GM23338 (cell line): ENCODE data around the gene HERC4. TPM values are rescaled to one million over a fixed set of nuclear protein-coding genes. Genes with fewer than 3 reads are reported as not detected.

Source experiments
- ATAC-seq: fragments of 200-7000 bp; cut with Tn5 transposase; 3 replicates; pipeline ENCODE4 v1.9.1; 2020
- DNase-seq: peaks from one replicate; pipeline ENCODE4 v3.0.0-alpha.2; 2015; ENCODE audit warnings: low spot score
- H2AFZ ChIP-seq: fragments of 200-600 bp; sonication (generic); 2 replicates; pipeline ENCODE4 v1.8.0; 2016; ENCODE audit warnings: antibody characterized with exemption, mild to moderate bottlenecking, moderate library complexity
- H3F3A ChIP-seq: fragments of 200-600 bp; sonication (generic); replicated peaks from 2 replicates; pipeline ENCODE4 v1.8.0; 2017; ENCODE audit warnings: antibody characterized with exemption, mixed run types, low read depth
- H3K27ac ChIP-seq: fragments of 200-600 bp; sonication (generic); 2 replicates; pipeline ENCODE4 v1.6.1; 2016; ENCODE audit warnings: low read depth
- H3K27me3 ChIP-seq: fragments of 200-600 bp; sonication (generic); 2 replicates; pipeline ENCODE4 v1.8.0; 2016; ENCODE audit warnings: mild to moderate bottlenecking, mixed run types, moderate library complexity; ENCODE audit not compliant: insufficient read depth
- H3K36me3 ChIP-seq: fragments of 200-600 bp; sonication (generic); 2 replicates; pipeline ENCODE4 v1.8.0; 2016; ENCODE audit warnings: mild to moderate bottlenecking; ENCODE audit not compliant: insufficient read depth
- H3K4me1 ChIP-seq: fragments of 200-600 bp; sonication (generic); 2 replicates; pipeline ENCODE4 v1.8.0; 2016; ENCODE audit warnings: mild to moderate bottlenecking, moderate library complexity; ENCODE audit not compliant: insufficient read depth
- H3K4me2 ChIP-seq: fragments of 200-600 bp; sonication (generic); 2 replicates; pipeline ENCODE4 v1.7.1; 2017; ENCODE audit warnings: mixed run types
- H3K4me3 ChIP-seq: fragments of 200-600 bp; sonication (generic); 2 replicates; pipeline ENCODE4 v1.6.1; 2016; ENCODE audit warnings: mixed run types
- H3K79me2 ChIP-seq: fragments of 200-600 bp; sonication (generic); replicated peaks from 2 replicates; pipeline ENCODE4 v1.8.0; 2017; ENCODE audit warnings: mild to moderate bottlenecking; ENCODE audit not compliant: insufficient read depth
- H3K9me2 ChIP-seq: fragments of 200-600 bp; sonication (generic); 2 replicates; pipeline ENCODE4 v1.8.0; 2017; ENCODE audit not compliant: insufficient read depth
- H4K20me1 ChIP-seq: fragments of 200-600 bp; sonication (generic); replicated peaks from 2 replicates; pipeline ENCODE4 v1.8.0; 2017; ENCODE audit warnings: mild to moderate bottlenecking; ENCODE audit not compliant: insufficient read depth
- H3K27ac Mint-ChIP-seq: 2 replicates; pipeline ENCODE4 v1.8.0; 2020; ENCODE audit warnings: inconsistent platforms, mild to moderate bottlenecking, moderate library complexity, mixed read lengths
- H3K27me3 Mint-ChIP-seq: 3 replicates; pipeline ENCODE4 v1.8.0; 2022; ENCODE audit warnings: low read depth, mild to moderate bottlenecking, moderate library complexity, mixed read lengths, inconsistent platforms; ENCODE audit not compliant: insufficient read depth, poor library complexity
- H3K36me3 Mint-ChIP-seq: 3 replicates; pipeline ENCODE4 v1.8.0; 2021; ENCODE audit warnings: low read depth, mild to moderate bottlenecking, inconsistent platforms, moderate library complexity, mixed read lengths
- H3K4me1 Mint-ChIP-seq: 3 replicates; pipeline ENCODE4 v1.8.0; 2020; ENCODE audit warnings: mild to moderate bottlenecking, inconsistent platforms, mixed read lengths
- H3K4me3 Mint-ChIP-seq: 3 replicates; pipeline ENCODE4 v1.8.0; 2021; ENCODE audit warnings: moderate library complexity, mild to moderate bottlenecking, inconsistent platforms, mixed read lengths
- H3K9me3 Mint-ChIP-seq: 3 replicates; pipeline ENCODE4 v1.8.0; 2020; ENCODE audit warnings: moderate library complexity, mild to moderate bottlenecking, inconsistent platforms, mixed read lengths
- POLR2AphosphoS5 ChIP-seq: IDR thresholded peaks from 2 replicates; pipeline ENCODE4 v1.6.1; 2016; ENCODE audit warnings: antibody characterized with exemption, low read depth
- ZNF331 ChIP-seq: fragments of 250-450 bp; sonication (Bioruptor Pico); IDR thresholded peaks from 2 replicates; pipeline ENCODE4 v1.5.0; 2020; ENCODE audit warnings: low read depth, mild to moderate bottlenecking, moderate library complexity
- polyA plus RNA-seq: library from polyadenylated mRNA; unstranded; fragments of >200 nt; fragmentation: Nextera tagmentation; extraction: Ambion mirVana; gene quantifications from 2 replicates; pipeline ENCODE4 v1.2.1, GENCODE V29; 2016
- total RNA-seq: library from RNA; depleted of rRNA; stranded (reverse); fragments of >200 nt; shearing (Covaris generic); gene quantifications from 2 replicates; pipeline ENCODE4 v1.2.3, GENCODE V29; 2014
- TF ChIP-seq, protein P1 (sequence below): IDR thresholded peaks from 2 replicates; pipeline ENCODE4 v1.6.1; 2016; ENCODE audit warnings: antibody characterized with exemption
- TF ChIP-seq, protein P2 (sequence below): fragments of 250-450 bp; sonication (Bioruptor Pico); IDR thresholded peaks from 2 replicates; pipeline ENCODE4 v1.5.0; 2020; ENCODE audit warnings: mild to moderate bottlenecking, moderate library complexity

Gene HERC4
- total and polyA plus RNA-seq, 2 experiments from 2014 or later: 20.1 to 67.2 TPM

DNA sequence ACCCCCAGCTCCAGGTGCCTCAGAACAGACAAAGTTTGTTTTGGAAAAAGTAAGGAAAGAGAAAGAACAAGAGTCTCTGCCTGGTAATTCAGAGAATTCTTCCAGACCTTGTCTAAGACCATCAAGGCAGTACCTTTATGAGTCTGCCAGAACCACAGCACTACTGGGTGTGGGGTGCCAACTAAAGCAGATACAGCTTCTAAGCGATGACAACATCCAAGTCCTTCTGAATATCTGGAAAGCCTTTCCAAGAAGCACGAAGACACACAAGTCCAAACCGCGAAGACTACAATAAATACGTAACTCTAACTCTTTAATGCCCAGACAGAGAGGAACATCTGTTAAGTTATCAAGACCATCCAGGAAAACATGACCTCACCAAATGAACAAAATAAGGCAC lies 96.3 kb downstream of the HERC4 start (continued):
- TF ChIP-seq, protein P1, sequence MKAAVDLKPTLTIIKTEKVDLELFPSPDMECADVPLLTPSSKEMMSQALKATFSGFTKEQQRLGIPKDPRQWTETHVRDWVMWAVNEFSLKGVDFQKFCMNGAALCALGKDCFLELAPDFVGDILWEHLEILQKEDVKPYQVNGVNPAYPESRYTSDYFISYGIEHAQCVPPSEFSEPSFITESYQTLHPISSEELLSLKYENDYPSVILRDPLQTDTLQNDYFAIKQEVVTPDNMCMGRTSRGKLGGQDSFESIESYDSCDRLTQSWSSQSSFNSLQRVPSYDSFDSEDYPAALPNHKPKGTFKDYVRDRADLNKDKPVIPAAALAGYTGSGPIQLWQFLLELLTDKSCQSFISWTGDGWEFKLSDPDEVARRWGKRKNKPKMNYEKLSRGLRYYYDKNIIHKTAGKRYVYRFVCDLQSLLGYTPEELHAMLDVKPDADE: no peak

DNA sequence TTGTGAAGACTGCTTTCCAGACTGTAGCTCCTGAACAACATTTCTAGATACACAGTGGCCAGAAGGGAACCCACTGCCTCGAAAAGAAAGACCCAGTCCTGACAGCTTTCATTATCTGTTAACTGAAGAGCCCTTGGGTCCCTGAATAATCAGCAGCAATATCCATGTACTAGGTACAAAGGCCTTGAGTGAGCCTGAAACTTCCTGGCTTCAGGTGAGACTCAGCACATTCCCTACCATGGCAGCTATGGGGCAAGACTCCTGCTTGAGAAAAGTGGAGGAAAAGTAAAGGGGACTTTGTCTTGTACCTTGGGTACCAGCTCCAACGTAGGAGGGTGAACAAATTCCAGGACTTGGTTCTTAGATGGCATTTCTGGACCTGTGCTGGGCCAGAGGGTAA lies 97.8 kb downstream of the HERC4 start:
- H3K36me3 ChIP-seq: no peaks in the 10 kb centered on the region
- DNase-seq: no peak
- H3K9me2 ChIP-seq: no peaks in the 10 kb centered on the region
- H4K20me1 ChIP-seq: no peaks in the 10 kb centered on the region
- H3K4me3 ChIP-seq: 0 out of 2 replicates have a peak overlapping the region, but pooled peaks have one; percentile 25
- peak; percentile 19; the same call in 2 of the 3 replicates for ATAC-seq
- Mint-ChIP-seq H3K27ac (peak overlapping the region; percentile 81; the same call in 1 of the 2 replicates), H3K4me1 (peaks cover 20% of the 10 kb centered on the region), H3K9me3 (peaks cover 10% of the 10 kb centered on the region; the same call in 2 of the 3 replicates), H3K4me3 (no peak overlapping the region), H3K27me3 (no peaks in the 10 kb centered on the region), H3K36me3 (peaks cover 52% of the 10 kb centered on the region)
- H3F3A ChIP-seq: peaks cover 7% of the 10 kb centered on the region; the same call in 1 of the 2 replicates
- H2AFZ ChIP-seq: no peak overlapping the region
- no peaks in the 10 kb centered on the region for H3K27me3 ChIP-seq
- TF ChIP-seq ZNF331 (CRISPR knock-in tag) (no peak), POLR2AphosphoS5 (no peak)
- TF ChIP-seq, protein P2, sequence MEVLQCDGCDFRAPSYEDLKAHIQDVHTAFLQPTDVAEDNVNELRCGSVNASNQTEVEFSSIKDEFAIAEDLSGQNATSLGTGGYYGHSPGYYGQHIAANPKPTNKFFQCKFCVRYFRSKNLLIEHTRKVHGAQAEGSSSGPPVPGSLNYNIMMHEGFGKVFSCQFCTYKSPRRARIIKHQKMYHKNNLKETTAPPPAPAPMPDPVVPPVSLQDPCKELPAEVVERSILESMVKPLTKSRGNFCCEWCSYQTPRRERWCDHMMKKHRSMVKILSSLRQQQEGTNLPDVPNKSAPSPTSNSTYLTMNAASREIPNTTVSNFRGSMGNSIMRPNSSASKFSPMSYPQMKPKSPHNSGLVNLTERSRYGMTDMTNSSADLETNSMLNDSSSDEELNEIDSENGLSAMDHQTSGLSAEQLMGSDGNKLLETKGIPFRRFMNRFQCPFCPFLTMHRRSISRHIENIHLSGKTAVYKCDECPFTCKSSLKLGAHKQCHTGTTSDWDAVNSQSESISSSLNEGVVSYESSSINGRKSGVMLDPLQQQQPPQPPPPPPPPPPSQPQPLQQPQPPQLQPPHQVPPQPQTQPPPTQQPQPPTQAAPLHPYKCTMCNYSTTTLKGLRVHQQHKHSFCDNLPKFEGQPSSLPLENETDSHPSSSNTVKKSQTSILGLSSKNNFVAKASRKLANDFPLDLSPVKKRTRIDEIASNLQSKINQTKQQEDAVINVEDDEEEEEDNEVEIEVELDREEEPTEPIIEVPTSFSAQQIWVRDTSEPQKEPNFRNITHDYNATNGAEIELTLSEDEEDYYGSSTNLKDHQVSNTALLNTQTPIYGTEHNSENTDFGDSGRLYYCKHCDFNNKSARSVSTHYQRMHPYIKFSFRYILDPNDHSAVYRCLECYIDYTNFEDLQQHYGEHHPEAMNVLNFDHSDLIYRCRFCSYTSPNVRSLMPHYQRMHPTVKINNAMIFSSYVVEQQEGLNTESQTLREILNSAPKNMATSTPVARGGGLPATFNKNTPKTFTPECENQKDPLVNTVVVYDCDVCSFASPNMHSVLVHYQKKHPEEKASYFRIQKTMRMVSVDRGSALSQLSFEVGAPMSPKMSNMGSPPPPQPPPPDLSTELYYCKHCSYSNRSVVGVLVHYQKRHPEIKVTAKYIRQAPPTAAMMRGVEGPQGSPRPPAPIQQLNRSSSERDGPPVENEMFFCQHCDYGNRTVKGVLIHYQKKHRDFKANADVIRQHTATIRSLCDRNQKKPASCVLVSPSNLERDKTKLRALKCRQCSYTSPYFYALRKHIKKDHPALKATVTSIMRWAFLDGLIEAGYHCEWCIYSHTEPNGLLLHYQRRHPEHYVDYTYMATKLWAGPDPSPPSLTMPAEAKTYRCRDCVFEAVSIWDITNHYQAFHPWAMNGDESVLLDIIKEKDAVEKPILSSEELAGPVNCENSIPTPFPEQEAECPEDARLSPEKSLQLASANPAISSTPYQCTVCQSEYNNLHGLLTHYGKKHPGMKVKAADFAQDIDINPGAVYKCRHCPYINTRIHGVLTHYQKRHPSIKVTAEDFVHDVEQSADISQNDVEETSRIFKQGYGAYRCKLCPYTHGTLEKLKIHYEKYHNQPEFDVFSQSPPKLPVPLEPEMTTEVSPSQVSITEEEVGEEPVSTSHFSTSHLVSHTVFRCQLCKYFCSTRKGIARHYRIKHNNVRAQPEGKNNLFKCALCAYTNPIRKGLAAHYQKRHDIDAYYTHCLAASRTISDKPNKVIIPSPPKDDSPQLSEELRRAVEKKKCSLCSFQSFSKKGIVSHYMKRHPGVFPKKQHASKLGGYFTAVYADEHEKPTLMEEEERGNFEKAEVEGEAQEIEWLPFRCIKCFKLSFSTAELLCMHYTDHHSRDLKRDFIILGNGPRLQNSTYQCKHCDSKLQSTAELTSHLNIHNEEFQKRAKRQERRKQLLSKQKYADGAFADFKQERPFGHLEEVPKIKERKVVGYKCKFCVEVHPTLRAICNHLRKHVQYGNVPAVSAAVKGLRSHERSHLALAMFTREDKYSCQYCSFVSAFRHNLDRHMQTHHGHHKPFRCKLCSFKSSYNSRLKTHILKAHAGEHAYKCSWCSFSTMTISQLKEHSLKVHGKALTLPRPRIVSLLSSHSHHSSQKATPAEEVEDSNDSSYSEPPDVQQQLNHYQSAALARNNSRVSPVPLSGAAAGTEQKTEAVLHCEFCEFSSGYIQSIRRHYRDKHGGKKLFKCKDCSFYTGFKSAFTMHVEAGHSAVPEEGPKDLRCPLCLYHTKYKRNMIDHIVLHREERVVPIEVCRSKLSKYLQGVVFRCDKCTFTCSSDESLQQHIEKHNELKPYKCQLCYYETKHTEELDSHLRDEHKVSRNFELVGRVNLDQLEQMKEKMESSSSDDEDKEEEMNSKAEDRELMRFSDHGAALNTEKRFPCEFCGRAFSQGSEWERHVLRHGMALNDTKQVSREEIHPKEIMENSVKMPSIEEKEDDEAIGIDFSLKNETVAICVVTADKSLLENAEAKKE (CRISPR knock-in tag): no peak
- peaks cover 27% of the 10 kb centered on the region for H3K4me1 ChIP-seq
- peak overlapping the region; percentile 57 for H3K4me2 ChIP-seq
- H3K27ac ChIP-seq: peak overlapping the region; percentile 67; the same call in 1 of the 2 replicates
- no peaks in the 10 kb centered on the region; the same call in 1 of the 2 replicates for H3K79me2 ChIP-seq
